ENCODE measurements around the gene CDK15.

CDK15 gene

DNA sequence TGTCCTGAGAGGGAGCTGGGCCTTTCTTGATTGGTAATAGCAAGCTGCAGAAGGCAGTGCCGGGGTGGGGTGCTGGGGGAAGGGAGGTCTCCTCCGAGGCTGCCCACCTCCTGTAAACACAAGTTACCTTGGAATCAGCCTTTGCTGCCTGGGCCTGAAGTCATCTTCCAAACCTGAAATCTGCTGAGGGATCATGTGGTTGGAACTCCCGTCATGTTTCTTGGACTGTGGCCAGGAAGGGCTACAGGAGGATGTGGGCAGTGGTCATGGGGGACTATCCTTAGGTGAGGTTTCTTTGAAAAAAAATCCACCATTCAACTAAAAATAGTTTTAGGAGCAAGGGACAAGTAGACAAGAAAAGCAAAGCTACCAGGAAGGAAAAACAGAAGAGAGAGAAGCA is 74.2 kb downstream of the CDK15 start:
- DNase-seq: no peak

DNA sequence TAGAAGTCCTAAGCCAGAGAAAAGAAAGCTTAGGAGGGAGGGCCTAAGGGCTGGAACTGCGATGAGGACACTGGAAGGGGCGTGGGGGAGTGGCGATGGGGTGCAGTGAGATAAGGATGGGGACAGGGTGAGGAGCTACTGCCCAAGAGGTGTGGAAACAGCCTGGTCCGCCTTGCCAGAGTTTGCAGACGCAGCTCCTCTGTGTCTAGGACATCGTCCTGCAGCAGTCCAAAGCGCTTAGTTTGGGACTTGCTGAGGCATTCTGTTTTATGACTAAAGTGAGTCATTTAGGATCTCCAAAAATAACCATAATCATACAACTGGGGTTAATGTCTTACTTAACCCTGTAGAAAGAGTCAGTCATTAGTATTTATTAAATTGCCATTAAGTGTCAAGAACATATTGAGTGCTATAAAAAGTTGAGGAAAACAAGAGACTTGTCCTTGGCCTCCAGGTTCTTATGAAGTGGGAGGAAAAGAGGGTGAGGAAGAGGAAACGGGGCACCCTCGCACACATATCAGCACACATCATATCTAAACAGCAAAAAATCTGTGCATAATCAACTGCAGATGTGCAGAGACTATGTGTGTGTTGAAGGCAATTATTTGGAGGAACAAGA is 74.8 kb downstream of the CDK15 start:
- DNase-seq: no peak

- no peak for DNase-seq
Measured at GRCh38 chr2:201881741-201882140, 75.4 kb downstream of the CDK15 start.

- peak; percentile 27 for DNase-seq
Measured at GRCh38 chr2:201882353-201883090, 76.2 kb downstream of the CDK15 start.

- no peak for DNase-seq
Measured at GRCh38 chr2:201883606-201884369, 77.5 kb downstream of the CDK15 start.

GRCh38 chr2:201886504-201886903 is 80.2 kb downstream of the CDK15 start:
- no peak for DNase-seq

- no peak for DNase-seq
Measured at GRCh38 chr2:201887773-201888425, 81.6 kb downstream of the CDK15 start.

GRCh38 chr2:201888426-201888800 is 82.1 kb downstream of the CDK15 start:
- peak; percentile 24 for DNase-seq

GRCh38 chr2:201890453-201890852 is 84.1 kb downstream of the CDK15 start:
- no peak for DNase-seq

DNA sequence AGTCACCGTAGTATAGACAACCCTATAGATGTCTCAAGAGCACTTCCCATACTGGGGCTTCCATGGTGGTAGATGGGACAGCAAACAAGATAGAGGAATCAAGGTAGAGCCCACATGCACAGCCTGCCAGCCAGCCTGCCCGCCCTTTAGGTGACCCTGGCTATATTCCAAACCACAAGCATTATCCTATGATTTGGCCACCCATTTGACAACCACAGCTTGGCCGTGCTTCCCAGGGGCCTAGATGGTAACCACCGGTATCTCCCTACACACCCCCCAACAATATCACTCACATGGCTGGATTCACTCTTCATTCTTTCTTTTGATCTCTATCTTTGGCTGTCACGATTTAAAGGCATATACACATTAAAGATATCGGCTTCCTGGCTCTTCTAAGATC is 85.3 kb downstream of the CDK15 start:
- no peak for DNase-seq

- no peak for DNase-seq
Measured at GRCh38 chr2:201892516-201892915, 86.2 kb downstream of the CDK15 start.

DNA sequence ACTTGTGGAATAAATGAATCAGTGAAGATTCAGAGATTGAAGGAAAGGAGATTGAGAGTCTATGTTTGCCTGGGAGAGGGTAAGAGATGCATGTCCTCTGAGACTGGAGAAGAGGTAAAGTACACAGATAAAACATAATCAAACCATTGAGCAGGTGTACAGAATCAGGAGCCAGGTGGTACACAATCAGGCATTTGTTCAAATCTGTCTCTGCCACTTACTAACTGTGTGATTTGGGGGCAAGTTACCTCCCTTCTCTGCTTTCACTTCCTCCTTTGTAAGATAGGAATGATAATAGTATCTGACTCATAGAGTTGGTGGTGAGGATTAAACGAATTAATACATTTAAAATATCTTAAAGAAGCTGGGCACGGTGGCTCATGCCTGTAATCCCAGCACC is 94.0 kb downstream of the CDK15 start:
- DNase-seq: no peak

DNA sequence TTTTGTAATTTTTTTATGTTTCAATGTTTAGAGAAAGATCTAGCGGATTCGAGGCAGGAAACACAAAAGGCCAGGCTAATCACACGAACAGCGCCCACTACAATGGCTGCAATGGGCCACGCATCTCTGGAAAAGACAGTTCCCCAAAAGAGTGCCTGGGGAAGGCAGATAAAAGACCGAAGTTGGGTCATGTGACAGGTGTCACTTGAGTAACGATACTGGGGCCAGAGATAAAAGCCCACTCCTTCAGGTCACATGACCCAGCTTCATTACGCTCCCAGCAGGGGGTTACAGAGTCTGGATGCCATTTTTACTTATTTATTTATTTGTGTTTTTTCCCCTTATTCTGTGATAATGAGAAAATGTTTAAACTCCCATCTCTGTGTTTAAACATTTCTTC is 95.4 kb downstream of the CDK15 start:
- no peak for DNase-seq

DNA sequence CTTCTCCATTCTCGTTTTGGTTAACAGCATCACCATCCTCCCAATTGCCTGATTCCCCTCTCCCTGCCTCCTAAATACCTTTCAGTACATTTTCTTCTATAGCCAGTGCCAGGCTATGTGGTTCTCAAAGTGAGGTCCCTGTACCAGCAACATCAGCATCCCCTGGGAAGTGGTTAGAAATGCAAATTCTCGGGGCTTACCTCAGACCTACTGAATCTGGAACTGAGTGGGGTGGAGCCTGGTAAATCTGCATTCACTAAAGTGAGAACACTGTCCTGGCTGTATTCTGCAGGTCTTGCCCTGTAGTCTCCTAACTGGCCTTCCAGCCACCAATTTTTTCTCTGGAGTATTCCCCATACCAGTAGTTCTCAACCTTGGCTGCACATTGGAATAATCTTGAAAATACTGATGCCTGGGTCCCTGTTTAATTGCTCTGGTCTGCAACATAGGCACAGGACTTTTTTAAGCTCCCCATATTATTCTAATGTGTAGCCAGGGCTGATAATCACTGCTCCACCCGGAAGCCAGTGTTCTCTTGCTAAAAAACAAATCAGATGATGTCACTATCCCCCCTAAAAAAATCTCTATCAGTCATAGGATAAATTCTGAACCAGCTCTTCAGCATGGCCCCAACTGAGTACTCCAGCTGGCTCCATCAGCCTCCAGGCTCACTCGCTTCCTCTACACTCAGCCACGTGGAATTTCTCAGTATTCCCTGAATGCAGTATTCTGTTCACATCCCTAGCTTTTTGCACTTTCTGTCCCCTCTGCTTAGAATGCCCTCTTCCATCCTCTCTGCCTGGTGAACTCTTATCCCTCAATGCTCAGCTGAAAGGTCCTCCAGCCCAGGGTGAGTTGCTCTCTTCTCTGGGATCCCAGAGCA is 98.4 kb downstream of the CDK15 start:
- no peak for DNase-seq

- peak; percentile 33 for DNase-seq
Measured at GRCh38 chr2:201906777-201907562, 100.6 kb downstream of the CDK15 start.

DNA sequence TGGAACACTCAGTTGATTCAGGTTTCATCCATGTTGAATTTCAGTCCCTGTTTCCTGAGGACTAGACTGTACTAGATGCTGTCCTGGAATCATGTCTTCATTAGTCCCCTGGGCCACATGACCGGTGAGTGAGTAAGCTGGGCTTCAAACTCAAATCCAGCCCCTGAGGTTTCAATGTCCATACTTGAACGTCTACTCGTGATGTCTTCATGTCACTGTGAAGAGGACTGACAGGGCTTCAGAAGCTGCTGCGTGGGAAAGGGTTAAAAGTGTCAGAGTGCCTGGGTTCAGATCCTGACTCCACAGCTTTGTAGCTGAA is 101.2 kb downstream of the CDK15 start:
- no peak for DNase-seq

GRCh38 chr2:201908901-201909300 is 102.6 kb downstream of the CDK15 start:
- no peak for DNase-seq

DNA sequence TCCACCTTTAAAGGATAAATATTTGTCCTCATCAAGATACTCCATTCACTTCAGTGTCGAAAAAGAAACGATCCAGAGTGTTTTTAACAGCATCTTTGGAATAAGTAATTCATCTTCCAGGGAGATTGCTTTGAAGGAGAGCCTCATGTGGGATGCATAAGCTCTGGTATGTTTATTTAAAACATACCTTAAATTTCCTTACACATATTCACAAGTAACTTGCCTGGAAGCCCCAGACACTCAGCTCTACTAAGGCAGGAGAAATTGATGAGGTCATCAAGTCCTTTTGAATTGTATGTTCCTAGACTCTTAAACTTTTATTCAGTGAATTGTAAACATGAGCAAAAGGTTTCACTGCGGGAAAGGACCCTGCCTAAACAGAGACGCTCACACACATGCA is 103.0 kb downstream of the CDK15 start:
- DNase-seq: no peak

DNA sequence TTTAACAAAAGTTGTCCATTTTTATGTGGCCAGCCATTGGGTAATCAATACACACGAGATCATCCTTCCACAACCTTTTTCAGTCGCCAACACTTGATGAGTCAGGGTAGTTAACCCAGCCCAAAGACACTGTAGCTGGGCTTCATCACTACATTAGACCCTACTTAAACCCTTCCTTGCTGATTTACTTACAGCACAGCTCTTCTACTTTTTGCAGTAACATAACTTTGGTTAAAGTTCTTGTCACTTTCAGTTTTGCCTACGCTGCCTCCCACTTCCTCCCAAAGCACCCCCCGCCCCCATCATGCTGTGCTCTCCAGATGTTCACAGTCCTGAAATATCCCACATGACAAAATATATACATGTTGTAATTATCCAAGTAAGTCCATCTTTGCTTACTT is 103.6 kb downstream of the CDK15 start:
- DNase-seq: no peak

GRCh38 chr2:201911372-201911771 is 105.0 kb downstream of the CDK15 start:
- no peak for DNase-seq

DNA sequence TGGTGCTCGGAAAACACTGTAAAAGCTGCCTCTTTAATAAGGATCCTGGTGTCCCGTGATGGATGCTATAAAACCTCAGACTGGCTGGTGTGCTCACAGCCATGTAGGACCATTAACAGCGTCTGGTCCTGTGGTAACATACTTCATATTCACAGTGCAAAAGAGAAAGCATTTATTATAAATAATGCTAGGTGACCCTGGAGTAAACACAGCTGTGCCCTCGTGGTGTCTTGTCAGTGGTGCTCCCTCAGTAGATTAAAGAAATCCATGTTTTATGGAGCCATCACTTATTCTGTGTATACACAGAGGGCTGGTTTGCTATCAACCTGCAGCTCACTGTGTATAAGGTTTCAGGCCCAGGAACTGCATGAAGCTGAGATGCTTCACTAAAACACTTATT is 106.9 kb downstream of the CDK15 start:
- no peak for DNase-seq

DNA sequence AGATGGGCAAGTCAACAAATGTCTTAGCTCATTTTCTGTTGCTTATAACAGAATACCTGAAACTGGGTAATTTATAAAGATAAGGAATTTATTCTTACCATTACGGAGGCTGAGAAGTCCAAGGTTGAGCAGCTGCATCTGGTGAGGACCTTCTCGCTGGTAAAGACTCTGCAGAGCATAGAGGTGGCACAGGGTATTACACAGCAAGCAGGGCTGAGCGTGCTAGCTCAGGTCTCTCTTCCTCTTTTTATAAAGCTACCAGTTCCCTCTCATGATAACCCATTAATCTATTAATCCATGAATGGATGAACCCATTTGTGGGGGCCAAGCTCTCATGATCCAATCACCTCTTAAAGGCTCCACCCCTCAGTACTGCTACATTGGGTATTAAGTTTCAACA is 109.1 kb downstream of the CDK15 start:
- no peak for DNase-seq

Data from NCI-H1694 (cell line).